ENCODE results near the gene DAAM1. TPM values are rescaled to one million over a fixed set of nuclear protein-coding genes. Genes with fewer than 3 reads are reported as not detected.

Gene DAAM1
- total RNA-seq, 1 experiment from 2014 or later, result 17.6 TPM

GRCh38 chr14:59310633-59311032 lies 122.2 kb downstream of the DAAM1 start:
- Histone ChIP-seq H3K27me3 (no peaks in the 10 kb centered on the region), H3K27ac (no peak overlapping the region), H3K9me3 (replicated peaks) (no peaks in the 10 kb centered on the region), H3K36me3 (no peaks in the 10 kb centered on the region), H3K4me3 (no peak overlapping the region), H3K4me1 (no peaks in the 10 kb centered on the region)
- no peak for DNase-seq

GRCh38 chr14:59311723-59312122 lies 123.3 kb downstream of the DAAM1 start:
- Histone ChIP-seq H3K27me3 (no peaks in the 10 kb centered on the region), H3K4me1 (no peaks in the 10 kb centered on the region), H3K36me3 (no peaks in the 10 kb centered on the region), H3K4me3 (no peak overlapping the region), H3K9me3 (replicated peaks) (no peaks in the 10 kb centered on the region), H3K27ac (no peak overlapping the region)
- DNase-seq, result no peak

GRCh38 chr14:59313144-59313651 lies 124.7 kb downstream of the DAAM1 start:
- Histone ChIP-seq H3K27ac (no peak overlapping the region), H3K4me1 (no peaks in the 10 kb centered on the region), H3K9me3 (replicated peaks) (no peaks in the 10 kb centered on the region), H3K27me3 (no peaks in the 10 kb centered on the region), H3K4me3 (no peak overlapping the region), H3K36me3 (no peaks in the 10 kb centered on the region)
- DNase-seq, result no peak

GRCh38 chr14:59313658-59314608 lies 125.5 kb downstream of the DAAM1 start:
- no peak for DNase-seq
- Histone ChIP-seq H3K27ac (no peak overlapping the region), H3K4me1 (peaks cover 5% of the 10 kb centered on the region; the same call in 1 of the 2 replicates), H3K36me3 (no peaks in the 10 kb centered on the region), H3K27me3 (no peaks in the 10 kb centered on the region), H3K9me3 (replicated peaks) (no peaks in the 10 kb centered on the region), H3K4me3 (no peak overlapping the region)

GRCh38 chr14:59314953-59315599 lies 126.6 kb downstream of the DAAM1 start:
- DNase-seq, result no peak
- H3K36me3 ChIP-seq, result no peaks in the 10 kb centered on the region
- no peaks in the 10 kb centered on the region for H3K27me3 ChIP-seq
- H3K27ac ChIP-seq, result no peak overlapping the region
- no peaks in the 10 kb centered on the region for H3K9me3 ChIP-seq (replicated peaks)
- no peak overlapping the region for H3K4me3 ChIP-seq
- H3K4me1 ChIP-seq, result peaks cover 5% of the 10 kb centered on the region; the same call in 1 of the 2 replicates

- no peaks in the 10 kb centered on the region for H3K27me3 ChIP-seq
- H3K9me3 ChIP-seq (replicated peaks), result no peaks in the 10 kb centered on the region
- no peak for DNase-seq
- no peak overlapping the region for H3K4me3 ChIP-seq
- no peak overlapping the region for H3K27ac ChIP-seq
- peaks cover 12% of the 10 kb centered on the region for H3K4me1 ChIP-seq
- no peaks in the 10 kb centered on the region for H3K36me3 ChIP-seq
Observed at GRCh38 chr14:59316151-59316830, 127.8 kb downstream of the DAAM1 start.

- no peaks in the 10 kb centered on the region for H3K36me3 ChIP-seq
- peaks cover 19% of the 10 kb centered on the region for H3K4me1 ChIP-seq
- no peaks in the 10 kb centered on the region for H3K27me3 ChIP-seq
- no peak overlapping the region for H3K4me3 ChIP-seq
- H3K9me3 ChIP-seq (replicated peaks), result no peaks in the 10 kb centered on the region
- no peak overlapping the region for H3K27ac ChIP-seq
- DNase-seq, result no peak
Observed at GRCh38 chr14:59317346-59317745, 128.9 kb downstream of the DAAM1 start.

GRCh38 chr14:59317798-59318505 lies 129.5 kb downstream of the DAAM1 start:
- H3K4me3 ChIP-seq, result no peak overlapping the region
- H3K9me3 ChIP-seq (replicated peaks), result no peaks in the 10 kb centered on the region
- no peaks in the 10 kb centered on the region for H3K27me3 ChIP-seq
- H3K36me3 ChIP-seq, result no peaks in the 10 kb centered on the region
- DNase-seq, result no peak
- H3K4me1 ChIP-seq, result peaks cover 19% of the 10 kb centered on the region
- H3K27ac ChIP-seq, result no peak overlapping the region

- peak; percentile 17 to 48 for DNase-seq
- Histone ChIP-seq H3K27me3 (no peaks in the 10 kb centered on the region), H3K4me3 (no peak overlapping the region), H3K9me3 (replicated peaks) (no peaks in the 10 kb centered on the region), H3K36me3 (no peaks in the 10 kb centered on the region), H3K4me1 (peaks cover 19% of the 10 kb centered on the region), H3K27ac (no peak overlapping the region)
Observed at GRCh38 chr14:59318908-59319307, 130.4 kb downstream of the DAAM1 start.

- Histone ChIP-seq H3K27me3 (no peaks in the 10 kb centered on the region), H3K36me3 (no peaks in the 10 kb centered on the region), H3K27ac (no peak overlapping the region), H3K4me3 (no peak overlapping the region), H3K4me1 (peaks cover 19% of the 10 kb centered on the region), H3K9me3 (replicated peaks) (no peaks in the 10 kb centered on the region)
- no peak for DNase-seq
Observed at GRCh38 chr14:59320361-59320760, 131.9 kb downstream of the DAAM1 start.

- no peaks in the 10 kb centered on the region for H3K9me3 ChIP-seq (replicated peaks)
- no peaks in the 10 kb centered on the region for H3K27me3 ChIP-seq
- peak in 1 of 2 experiments; percentile 29 for DNase-seq
- no peaks in the 10 kb centered on the region for H3K36me3 ChIP-seq
- H3K27ac ChIP-seq, result no peak overlapping the region
- H3K4me3 ChIP-seq, result no peak overlapping the region
- peaks cover 19% of the 10 kb centered on the region for H3K4me1 ChIP-seq
Observed at GRCh38 chr14:59320763-59321625, 132.5 kb downstream of the DAAM1 start.

GRCh38 chr14:59321626-59321949 lies 133.1 kb downstream of the DAAM1 start:
- Histone ChIP-seq H3K36me3 (peaks cover 3% of the 10 kb centered on the region; the same call in 1 of the 2 replicates), H3K9me3 (replicated peaks) (no peaks in the 10 kb centered on the region), H3K4me1 (peaks cover 19% of the 10 kb centered on the region), H3K4me3 (no peak overlapping the region), H3K27ac (no peak overlapping the region), H3K27me3 (no peaks in the 10 kb centered on the region)
- no peak for DNase-seq

GRCh38 chr14:59325906-59326305 lies 137.4 kb downstream of the DAAM1 start:
- no peaks in the 10 kb centered on the region for H3K9me3 ChIP-seq (replicated peaks)
- peaks cover 3% of the 10 kb centered on the region; the same call in 1 of the 2 replicates for H3K36me3 ChIP-seq
- H3K4me1 ChIP-seq, result peaks cover 9% of the 10 kb centered on the region
- H3K27me3 ChIP-seq, result no peaks in the 10 kb centered on the region
- no peak overlapping the region for H3K4me3 ChIP-seq
- H3K27ac ChIP-seq, result no peak overlapping the region
- DNase-seq, result no peak

Measured in SJCRH30 (cell line).